ENCODE data around the gene NFE2L1.
"Not testable (repeated sequence)": the region's sequence is repeated elsewhere in the genome, so short reads cannot be mapped to it uniquely, and the experiment has no call there.

NFE2L1 gene

DNA sequence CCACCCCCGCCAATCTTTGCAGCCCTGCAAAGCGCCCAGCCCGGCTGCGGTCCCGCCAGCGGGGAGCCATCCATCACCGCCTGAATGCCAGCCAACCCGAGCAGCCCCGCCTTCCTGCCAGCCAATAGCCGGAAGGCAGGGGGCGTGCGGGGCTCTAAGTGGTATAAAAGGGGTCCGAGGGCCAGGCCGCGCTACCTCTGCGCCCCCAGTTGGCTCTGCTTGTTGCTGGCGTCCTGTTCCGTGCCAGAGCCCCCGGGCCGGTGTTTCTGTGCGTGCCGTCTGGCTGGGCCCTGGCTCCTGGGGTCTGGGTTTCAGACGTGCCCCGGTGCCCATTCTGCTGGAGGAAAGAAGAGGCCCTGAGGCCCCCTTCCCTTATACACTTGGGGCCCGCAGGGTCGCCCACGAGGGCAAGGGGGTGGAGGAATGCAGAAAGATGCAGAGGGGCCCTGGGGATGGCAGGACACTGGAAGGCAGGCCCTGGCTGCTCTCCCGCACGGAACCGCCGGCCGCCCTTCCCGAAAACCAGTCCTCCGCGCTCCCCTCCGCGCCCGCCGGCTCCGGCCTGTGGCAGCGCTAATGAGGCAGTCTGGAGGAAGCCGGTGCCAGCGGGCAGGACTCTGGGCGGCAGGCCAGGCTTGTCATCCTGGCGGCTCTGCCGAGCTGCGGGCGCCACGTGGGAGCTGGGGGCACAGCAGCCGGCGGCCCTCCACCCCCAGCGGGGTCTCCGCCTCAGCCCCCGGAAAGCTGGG, 24.6 kb upstream of the NFE2L1 start:
- peak in 53 of 56 donors; percentile 17 to 93 (median 74) for DNase-seq

DNA sequence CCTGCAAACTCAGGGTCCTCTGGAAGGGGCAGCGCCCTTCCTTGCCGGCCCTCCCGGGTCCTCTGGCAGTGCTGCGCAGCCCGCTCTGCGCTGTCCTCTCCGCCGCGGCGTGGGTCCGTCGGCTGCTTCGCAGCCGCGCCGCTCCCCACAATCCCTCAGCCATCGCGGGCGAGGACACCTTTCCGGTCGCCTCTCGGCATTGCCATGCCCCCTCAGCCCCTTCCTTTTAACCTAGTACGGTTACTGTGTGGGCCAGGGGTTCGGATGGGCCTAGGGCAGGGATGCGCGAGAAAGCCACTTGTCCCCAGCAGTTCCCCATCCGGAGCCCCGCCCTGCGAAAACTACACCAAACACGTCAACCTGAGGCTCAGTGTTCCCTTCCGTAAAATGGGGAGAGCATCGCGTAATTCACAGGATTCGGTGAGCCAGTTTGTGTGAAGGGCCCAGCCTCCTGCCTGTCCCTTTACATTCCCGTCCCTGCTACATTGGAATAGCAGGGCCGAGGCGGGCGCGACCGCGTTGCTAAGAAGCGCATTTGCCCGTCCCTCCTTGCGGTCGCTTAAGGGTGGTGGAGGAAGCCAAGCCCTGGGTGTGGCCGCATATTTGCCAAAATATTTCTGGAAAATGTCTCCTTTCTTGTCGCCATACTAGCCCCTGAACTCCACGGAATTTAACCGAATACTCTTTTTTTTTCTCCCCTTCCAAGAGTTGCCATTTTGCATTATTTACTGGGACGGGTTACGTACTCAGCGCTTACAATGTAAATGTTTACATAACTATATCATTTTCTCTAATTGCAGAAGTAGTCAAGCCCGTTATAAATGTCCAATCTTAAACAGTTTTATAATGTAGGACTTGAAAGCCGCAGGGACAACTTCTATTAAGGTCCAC, 23.8 kb upstream of the NFE2L1 start:
- peak in 15 of 56 donors; percentile 23 to 56 (median 45) for DNase-seq

- peak; percentile 82 to 99 (median 97) for DNase-seq
Observed at GRCh38 chr17:48025040-48025903, 22.9 kb upstream of the NFE2L1 start.

- no peak for DNase-seq
Observed at GRCh38 chr17:48025904-48026501, 22.2 kb upstream of the NFE2L1 start.

- peak in 52 of 56 donors; percentile 9 to 87 (median 58) for DNase-seq
Observed at GRCh38 chr17:48026502-48027321, 21.4 kb upstream of the NFE2L1 start.

GRCh38 chr17:48027322-48027981, 20.7 kb upstream of the NFE2L1 start:
- no peak for DNase-seq

- DNase-seq: no peak
Observed at GRCh38 chr17:48028736-48029135, 19.4 kb upstream of the NFE2L1 start.

DNA sequence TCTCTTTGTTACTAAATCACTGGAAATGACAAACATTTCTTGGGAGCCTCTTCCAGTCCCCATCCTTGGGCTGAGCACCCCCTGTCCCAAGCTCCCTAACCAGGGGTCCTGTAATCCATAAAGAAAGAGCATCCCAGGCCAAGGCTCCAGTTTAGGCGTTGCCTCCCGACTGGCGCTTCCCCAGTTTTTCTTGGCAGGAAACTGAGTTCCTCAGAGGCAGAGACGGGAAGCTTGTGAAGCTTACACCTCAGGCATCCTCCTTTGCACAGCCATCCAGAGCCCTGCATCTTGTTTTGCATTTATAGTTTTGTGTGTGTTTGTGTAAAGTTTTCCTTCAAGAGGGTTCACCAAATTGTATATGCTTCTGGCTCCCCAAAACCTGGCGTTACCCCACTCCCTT, 17.6 kb upstream of the NFE2L1 start:
- no peak for DNase-seq

DNA sequence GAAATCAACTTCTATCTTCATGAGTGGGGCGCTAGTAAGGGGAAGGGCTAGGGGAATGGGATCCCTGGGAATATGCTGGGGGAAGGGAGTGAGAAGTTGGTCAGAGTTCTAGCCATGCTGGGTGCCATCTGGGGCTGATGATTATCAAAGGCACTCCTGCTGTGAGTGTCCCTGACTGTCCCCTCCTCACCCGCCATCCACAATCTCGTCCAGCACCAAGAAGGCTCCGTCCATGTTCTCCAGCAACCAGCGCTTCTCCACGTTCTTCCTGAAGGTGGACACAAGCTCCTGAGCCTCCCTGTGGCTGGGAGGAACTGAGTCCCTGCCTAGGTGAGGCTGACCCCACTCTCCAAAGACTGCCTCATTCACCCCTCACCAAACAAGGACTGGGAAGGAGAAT, 16.2 kb upstream of the NFE2L1 start:
- no peak for DNase-seq

- not testable (repeated sequence) for DNase-seq
Observed at GRCh38 chr17:48034734-48035133, 13.4 kb upstream of the NFE2L1 start.

DNA sequence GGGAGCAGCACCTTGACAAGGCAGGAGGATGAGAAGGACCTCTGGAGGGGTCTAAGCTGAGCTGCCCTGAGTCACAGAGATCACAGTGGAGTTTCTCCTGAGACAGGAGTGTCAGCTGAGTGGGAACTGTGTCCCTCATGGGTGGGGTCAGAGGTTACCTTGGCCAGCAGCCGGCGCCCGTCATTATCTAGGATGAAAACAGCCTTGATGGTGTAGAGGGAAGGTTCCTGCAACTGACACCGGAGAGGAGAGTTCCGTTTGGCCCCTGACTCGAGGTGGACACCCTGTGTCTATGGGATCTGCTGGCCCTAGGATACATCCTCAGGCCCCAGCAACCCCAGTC, 11.5 kb upstream of the NFE2L1 start:
- DNase-seq: no peak

GRCh38 chr17:48037036-48037837, 10.9 kb upstream of the NFE2L1 start, which contains the start of gene COPZ2:
Gene COPZ2, minus strand, starts transcription at chr17:48037797. Its CDS starts 20 bp downstream, at chr17:48037777.
- DNase-seq: peak in 8 of 56 donors; percentile 12 to 46 (median 18)

DNA sequence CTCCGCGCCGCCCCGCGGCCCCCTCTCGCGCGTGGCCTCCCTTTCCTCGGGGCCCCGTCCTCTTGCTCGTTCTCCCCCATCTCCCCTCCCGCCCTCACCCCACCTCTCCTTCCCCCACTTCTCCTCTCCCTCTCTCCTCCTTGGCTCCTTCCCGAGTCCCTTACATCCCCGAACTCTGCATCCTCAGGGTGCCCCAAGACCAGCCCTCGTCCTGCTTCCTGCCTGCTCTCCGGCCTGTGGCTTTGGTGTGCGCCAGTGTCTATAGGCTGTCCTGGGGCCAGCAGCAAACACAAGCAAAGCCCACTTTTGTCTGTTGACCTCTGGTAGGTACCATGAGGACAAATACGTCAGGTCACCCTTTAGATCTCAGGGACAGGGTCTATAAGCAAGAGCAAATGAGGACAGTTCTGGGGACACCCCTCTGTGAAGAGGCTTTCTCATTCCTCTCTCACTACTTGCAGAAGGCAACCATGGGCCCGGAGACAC, 10.3 kb upstream of the NFE2L1 start:
- DNase-seq: no peak

- DNase-seq: no peak
Observed at GRCh38 chr17:48038687-48039086, 9.5 kb upstream of the NFE2L1 start.

GRCh38 chr17:48043176-48043575, 5.0 kb upstream of the NFE2L1 start:
- no peak for DNase-seq

DNA sequence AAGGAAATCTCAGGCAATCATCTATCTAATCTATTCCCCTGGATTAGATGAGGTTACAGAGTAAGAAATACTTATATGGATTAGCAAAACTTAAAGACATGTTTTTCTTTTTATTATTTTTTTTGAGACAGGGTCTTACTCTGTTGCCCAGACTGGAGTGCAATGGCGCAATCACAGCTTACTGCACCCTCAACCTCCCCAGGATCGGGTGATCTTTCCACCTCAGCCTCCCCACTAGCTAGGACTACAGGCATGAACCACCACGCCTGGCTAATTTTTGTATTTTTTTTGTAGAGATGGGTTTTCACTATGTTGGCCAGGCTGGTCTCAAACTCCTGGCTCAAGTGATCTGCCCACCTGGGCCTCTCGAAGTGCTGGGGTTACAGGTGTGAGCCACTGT, 3.3 kb upstream of the NFE2L1 start:
- DNase-seq: no peak

DNA sequence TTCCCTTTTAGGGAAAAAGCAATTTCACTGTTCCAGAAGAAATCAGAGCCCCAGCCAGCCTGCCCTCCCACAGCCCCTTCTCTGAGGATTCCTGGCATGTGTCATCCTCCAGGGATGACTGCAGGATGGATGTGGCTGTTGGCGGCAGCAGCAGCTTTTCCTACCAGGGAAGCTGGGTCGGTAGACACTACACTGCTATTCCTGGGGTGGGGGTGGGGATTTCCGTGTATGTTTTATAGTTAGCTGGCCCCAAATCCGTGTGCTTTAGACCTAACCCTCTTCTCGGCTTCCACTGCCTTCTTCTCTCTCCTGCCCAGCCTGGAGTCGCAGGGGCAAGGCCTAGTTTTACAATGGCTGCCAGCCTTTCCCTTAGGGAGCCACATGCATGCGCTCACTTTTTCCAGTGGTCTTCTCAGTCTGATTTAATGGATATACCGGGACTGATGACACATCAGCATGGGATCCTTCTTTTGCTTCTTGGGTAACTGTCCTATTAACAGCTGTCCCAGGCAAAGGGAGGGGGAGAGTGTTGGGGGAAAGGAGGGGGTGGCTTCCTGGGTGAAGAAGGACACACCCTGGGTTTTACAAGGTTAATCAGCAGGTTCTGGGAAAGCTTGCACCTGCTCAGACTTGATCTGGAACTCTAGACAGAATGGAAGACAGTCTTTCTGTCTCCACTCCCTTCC, 2.7 kb upstream of the NFE2L1 start:
- no peak for DNase-seq

- no peak for DNase-seq
Observed at GRCh38 chr17:48046296-48046695, 1.9 kb upstream of the NFE2L1 start.

Measured in nucleus accumbens (tissue), 56 donors.